ENCODE data around the gene EIF4G3. TPM values are rescaled to one million over a fixed set of nuclear protein-coding genes. Genes with fewer than 3 reads are reported as not detected.

Gene EIF4G3
- total and polyA plus RNA-seq, 2 donors (not counting 3 experiments of a cell fraction or from before 2014, with no cell fraction given) = 40.7 to 78.5 TPM

- no peak for TF ChIP-seq MAX (IDR thresholded peaks at IDR 0.05; ENCODE audit: insufficient read depth, insufficient read length)
- no peak for TF ChIP-seq POLR2AphosphoS5 (IDR thresholded peaks at IDR 0.05; ENCODE audit: insufficient read depth, low read depth, low read length)
- TF ChIP-seq EZH2 (IDR thresholded peaks at IDR 0.05; ENCODE audit: borderline replicate concordance, low read depth, low read length, severe bottlenecking) = no peak
- no peak for TF ChIP-seq POLR2A (IDR thresholded peaks at IDR 0.05; ENCODE audit: low read depth, low read length)
- no peak for TF ChIP-seq JUN (IDR thresholded peaks at IDR 0.05; ENCODE audit: borderline replicate concordance, insufficient read depth, insufficient read length, low read depth)
- TF ChIP-seq MYC (IDR thresholded peaks at IDR 0.05; ENCODE audit: low read depth, low read length) = no peak
- no peak for TF ChIP-seq FOS (IDR thresholded peaks at IDR 0.05; ENCODE audit: borderline replicate concordance, insufficient read depth, low read length)
- TF ChIP-seq CTCF (IDR thresholded peaks at IDR 0.05; ENCODE audit: extremely low read depth in 1 of 2, insufficient read depth in 1 of 2, low read depth in 1 of 2, low read length in 2 of 2) = no peak
- no peak for TF ChIP-seq GATA2 (IDR thresholded peaks at IDR 0.05; ENCODE audit: insufficient read depth, insufficient read length, low read depth, low read length)
- H4K20me1 ChIP-seq (replicated peaks; ENCODE audit: control insufficient read depth, extremely low read depth, insufficient read depth, low read length) = no peaks in the 10 kb centered on the region
- H3K4me2 ChIP-seq (ENCODE audit: insufficient read depth, low read length) = no peak overlapping the region
- peaks cover 0 to 3% of the 10 kb centered on the region in 2 experiments for H3K36me3 ChIP-seq (ENCODE audit: control insufficient read depth in 2 of 2, extremely low read depth in 1 of 2, insufficient read depth in 2 of 2, low read length in 2 of 2)
- H3K4me1 ChIP-seq (ENCODE audit: control insufficient read depth, extremely low read depth, insufficient read depth, low read length) = no peaks in the 10 kb centered on the region
- CTCF ChIA-PET = interaction anchor here (0.9 to 1.6 kb wide), 4 partner anchors 8 to 150 kb away, joined by 3 to 6 read pairs (median 4); no protein-coding TSS in a partner anchor
- peaks cover 63% of the 10 kb centered on the region for H3K79me2 ChIP-seq (ENCODE audit: control insufficient read depth, insufficient read depth, low read length)
- FAIRE-seq = no peak
- H3K9me3 ChIP-seq (replicated peaks; ENCODE audit: control insufficient read depth, insufficient read depth, low read length) = no peaks in the 10 kb centered on the region
- dilution Hi-C loops (cut with MboI; ENCODE audit: extremely low pct_ligation_motif_present, low sequenced_read_pairs) (no loop called here), intact Hi-C loops (cut with micrococcal nuclease) (no loop called here)
- H3K9me1 ChIP-seq (replicated peaks; ENCODE audit: control insufficient read depth, extremely low read depth, insufficient read depth, low read length) = no peaks in the 10 kb centered on the region
- no peak overlapping the region for H3K27ac ChIP-seq (ENCODE audit: insufficient read depth, low read depth, low read length)
- no peak overlapping the region for H3K4me3 ChIP-seq (replicated peaks in 1 of 3; ENCODE audit: insufficient read depth in 1 of 3, low read depth in 1 of 3, low read length in 3 of 3)
- POLR2A ChIA-PET = interaction anchor here (0.5 kb wide), 1 partner anchor 96 kb away, joined by 4 read pairs; no protein-coding TSS in a partner anchor
- no peaks in the 10 kb centered on the region for H3K27me3 ChIP-seq (ENCODE audit: control insufficient read depth in 2 of 2, insufficient read depth in 2 of 2, low read length in 2 of 2)
- no peak for DNase-seq (ENCODE audit: low read depth, low spot score)
- H3K9ac ChIP-seq (replicated peaks; ENCODE audit: extremely low read depth, insufficient read depth, low read length) = no peak overlapping the region
- no peak overlapping the region for H2AFZ ChIP-seq (ENCODE audit: low read depth, low read length)
- no TSS peak for BruUV-seq (replicated peaks)
These were observed 131.3 kb downstream of the EIF4G3 start for GRCh38 chr1:21045351-21045750.

Data from endothelial cell of umbilical vein (primary cell).